HCT116 (cell line): Measurements from ENCODE around the gene MAP3K6. TPM values are rescaled to one million over a fixed set of nuclear protein-coding genes. Genes with fewer than 3 reads are reported as not detected.

Source experiments
- ATAC-seq: fragments of 200-7000 bp; cut with Tn5 transposase; 2 replicates; pipeline ENCODE4 v1.9.1; 2020; ENCODE audit warnings: mild to moderate bottlenecking, moderate library complexity
- BruUV-seq: library from RNA; stranded (reverse); fragments of 400-500 nt; replicated peaks from 2 replicates; lab custom pipeline; 2021; lab: Mats Ljungman, UMichigan
- CTCF ChIA-PET: fragments of 300-600 bp; sonication (Branson Sonifier 250); formaldehyde crosslinking; loops from one replicate; lab custom pipeline; 2021; ENCODE audit warnings: antibody characterized with exemption; lab: Charles Lee
- POLR2A ChIA-PET: fragments of 300-600, 350-600 bp; sonication (Branson Sonifier 250); formaldehyde crosslinking; loops from one replicate; lab custom pipeline; 2021; ENCODE audit warnings: antibody characterized with exemption; lab: Charles Lee
- RAD21 ChIA-PET, 2 experiments: fragments of 300-600 bp; sonication (Branson Sonifier 250); formaldehyde crosslinking; loops; one replicate each; lab custom pipeline; 2023; ENCODE audit warnings: low total read pairs in 2 of 2; ENCODE audit not compliant: uncharacterized antibody in 2 of 2, unreplicated experiment in 2 of 2, low non-redundant PET in 1 of 2; lab: Charles Lee
- DNase-seq: peaks from one replicate; pipeline ENCODE4 v3.0.0-alpha.2; 2010; ENCODE audit warnings: low read depth, low spot score
- H2AFZ ChIP-seq: fragments of 200-600 bp; shearing (Covaris generic), sonication (generic); 2 replicates; pipeline ENCODE4 v1.6.1; 2017; ENCODE audit warnings: low read depth, mixed run types, mixed read lengths, antibody characterized with exemption, low read length; ENCODE audit not compliant: poor library complexity, severe bottlenecking
- H3K27ac ChIP-seq: 2 replicates; pipeline ENCODE4 v1.5.1; 2012; ENCODE audit warnings: low read depth, low read length
- H3K27me3 ChIP-seq: fragments of 200-600 bp; sonication (generic); 2 replicates; pipeline ENCODE4 v1.6.1; 2016; ENCODE audit warnings: mixed run types, low read length, mixed read lengths; ENCODE audit not compliant: insufficient read depth
- H3K36me3 ChIP-seq, 2 experiments: fragments of 200-500 bp in 1 of 2; fragments of 200-600 bp in 1 of 2; sonication (Bioruptor generic) in 1 of 2; sonication (generic) in 1 of 2; 2 replicates each; pipeline versions ENCODE4 v1.5.1 to v1.6.1; 2014 to 2016; ENCODE audit warnings: low read length in 2 of 2, inconsistent platforms in 1 of 2, mixed read lengths in 1 of 2, mixed run types in 1 of 2; ENCODE audit not compliant: insufficient read depth in 2 of 2, control insufficient read depth in 1 of 2
- H3K4me1 ChIP-seq, 2 experiments: fragments of 200-600 bp in 1 of 2; sonication (generic) in 1 of 2; 2 replicates each; pipeline versions ENCODE4 v1.5.1 to v1.6.1; 2012 to 2017; ENCODE audit warnings: low read length in 2 of 2, inconsistent platforms in 1 of 2, mild to moderate bottlenecking in 1 of 2, mixed read lengths in 1 of 2, mixed run types in 1 of 2, moderate library complexity in 1 of 2; ENCODE audit not compliant: insufficient read depth in 2 of 2, control insufficient read depth in 1 of 2
- H3K4me2 ChIP-seq: fragments of 200-600 bp; sonication (generic); 2 replicates; pipeline ENCODE4 v1.6.1; 2017; ENCODE audit warnings: mixed run types, low read length, mixed read lengths
- H3K4me3 ChIP-seq, 2 experiments: fragments of 200-600 bp in 1 of 2; sonication (generic) in 1 of 2; replicated peaks in 1 of 2; 2 replicates each; pipeline ENCODE4 v1.5.1; 2011 to 2016; ENCODE audit warnings: low read length in 2 of 2, control low read depth in 1 of 2, low read depth in 1 of 2, mild to moderate bottlenecking in 1 of 2, mixed read lengths in 1 of 2, mixed run types in 1 of 2
- H3K79me2 ChIP-seq: fragments of 200-600 bp; sonication (generic); 2 replicates; pipeline ENCODE4 v1.6.1; 2017; ENCODE audit warnings: mild to moderate bottlenecking, mixed run types, low read length, moderate library complexity, mixed read lengths; ENCODE audit not compliant: insufficient read depth
- H3K9ac ChIP-seq: fragments of 200-600 bp; sonication (generic); 2 replicates; pipeline ENCODE4 v1.6.1; 2016; ENCODE audit warnings: low read length, mixed read lengths
- H3K9me2 ChIP-seq: fragments of 200-600 bp; sonication (generic), shearing (Covaris generic); 2 replicates; pipeline ENCODE4 v1.6.1; 2017; ENCODE audit warnings: mixed run types, mild to moderate bottlenecking, moderate library complexity; ENCODE audit not compliant: insufficient read depth
- H3K9me3 ChIP-seq, 2 experiments: fragments of 200-500 bp in 1 of 2; fragments of 200-600 bp in 1 of 2; sonication (Bioruptor generic) in 1 of 2; sonication (generic) in 1 of 2; 2 replicates each; pipeline ENCODE4 v1.6.1; 2014 to 2017; ENCODE audit warnings: low read length in 2 of 2, mixed read lengths in 2 of 2, inconsistent platforms in 1 of 2, low read depth in 1 of 2, mild to moderate bottlenecking in 1 of 2, mixed run types in 1 of 2, moderate library complexity in 1 of 2; ENCODE audit not compliant: control insufficient read depth in 1 of 2, insufficient read depth in 1 of 2
- H4K20me1 ChIP-seq: fragments of 200-600 bp; sonication (generic), shearing (Covaris generic); 2 replicates; pipeline ENCODE4 v1.6.1; 2017; ENCODE audit warnings: mixed run types, mild to moderate bottlenecking, moderate library complexity; ENCODE audit not compliant: insufficient read depth
- CBX3 ChIP-seq: IDR thresholded peaks from 2 replicates; pipeline ENCODE4 v1.6.1; 2012; ENCODE audit warnings: low read depth
- CEBPB ChIP-seq: IDR thresholded peaks from 2 replicates; pipeline ENCODE4 v1.6.1; 2012; ENCODE audit warnings: low read depth
- CTCF ChIP-seq, 3 experiments: fragments of 200-600 bp in 1 of 3; sonication (generic) in 1 of 3; IDR thresholded peaks in 2 of 3; conservative IDR thresholded peaks in 1 of 3; 2 replicates each; pipeline ENCODE4 v1.5.1; 2012 to 2017; ENCODE audit warnings: low read depth in 2 of 3, low read length in 2 of 3, antibody characterized with exemption in 1 of 3, borderline replicate concordance in 1 of 3, control low read depth in 1 of 3, mild to moderate bottlenecking in 1 of 3, mixed read lengths in 1 of 3, mixed run types in 1 of 3, moderate library complexity in 1 of 3; ENCODE audit not compliant: insufficient read depth in 1 of 3
- EGR1 ChIP-seq: IDR thresholded peaks from 2 replicates; pipeline ENCODE4 v1.6.1; 2012; ENCODE audit warnings: low read depth
- EZH2phosphoT487 ChIP-seq: fragments of 200-600 bp; IDR thresholded peaks from 2 replicates; pipeline ENCODE4 v1.6.1; 2018; ENCODE audit warnings: antibody characterized with exemption, borderline replicate concordance
- POLR2A ChIP-seq: IDR thresholded peaks from 2 replicates; pipeline ENCODE4 v1.7.0; 2011; ENCODE audit warnings: borderline replicate concordance; ENCODE audit not compliant: insufficient read depth, insufficient read length; ENCODE audit errors: extremely low read depth
- SIN3A ChIP-seq: IDR thresholded peaks from 2 replicates; pipeline ENCODE4 v1.6.1; 2012; ENCODE audit warnings: low read depth
- SP1 ChIP-seq: IDR thresholded peaks from 2 replicates; pipeline ENCODE4 v1.6.1; 2012; ENCODE audit warnings: low read depth
- YY1 ChIP-seq: IDR thresholded peaks from 2 replicates; pipeline ENCODE4 v1.6.1; 2011; ENCODE audit warnings: low read length, low read depth, moderate library complexity, mild to moderate bottlenecking; ENCODE audit not compliant: insufficient replicate concordance; ENCODE audit errors: extremely low read depth
- ZNF274 ChIP-seq: fragments of 200-500 bp; sonication (Bioruptor generic); IDR thresholded peaks from 2 replicates; pipeline ENCODE4 v1.6.1; 2014; ENCODE audit warnings: mild to moderate bottlenecking, low read depth, low read length, inconsistent platforms
- intact Hi-C: fragments of 100-400 bp; cut with micrococcal nuclease; formaldehyde crosslinking; loops from 2 replicates; pipeline ENCODE4 v1.10.0; 2022
- total RNA-seq: library from RNA; stranded (reverse); gene quantifications from one replicate; pipeline ENCODE4 v1.2.1, GENCODE V29; 2021; ENCODE audit not compliant: unreplicated experiment
- TF ChIP-seq, protein P1 (sequence below): IDR thresholded peaks from 2 replicates; pipeline ENCODE4 v1.6.1; 2012
- TF ChIP-seq, protein P2 (sequence below): IDR thresholded peaks from 2 replicates; pipeline ENCODE4 v1.6.1; 2012; ENCODE audit warnings: low read depth

The MAP3K6 gene
- total RNA-seq, 1 experiment from 2014 or later = 30.2 TPM

GRCh38 chr1:27330786-27331185, 36.0 kb downstream of the MAP3K6 start:
- peaks cover 24 to 43% of the 10 kb centered on the region in 2 experiments for H3K36me3 ChIP-seq
- no peak overlapping the region for H2AFZ ChIP-seq
- no peak overlapping the region for H3K4me2 ChIP-seq
- H3K79me2 ChIP-seq = peaks cover 50% of the 10 kb centered on the region
- ATAC-seq = no peak
- no peaks in the 10 kb centered on the region for H3K9me2 ChIP-seq
- H3K27me3 ChIP-seq = no peaks in the 10 kb centered on the region
- ChIA-PET CTCF (interaction anchor here (0.9 kb wide), 1 partner anchor 65 kb away, joined by 3 read pairs; no protein-coding TSS in a partner anchor), POLR2A (no interaction called here), RAD21 (no interaction called here)
- H3K4me1 ChIP-seq = no peaks in the 10 kb centered on the region
- intact Hi-C loops = no loop called here
- no peak overlapping the region for H3K9ac ChIP-seq
- BruUV-seq = no TSS peak
- no peaks in the 10 kb centered on the region for H4K20me1 ChIP-seq
- H3K27ac ChIP-seq = no peak overlapping the region; the same call in 1 of the 2 replicates
- no peaks in the 10 kb centered on the region for H3K9me3 ChIP-seq
- TF ChIP-seq CEBPB = no peak
- TF ChIP-seq POLR2A = no peak
- no peak for TF ChIP-seq ZNF274
- no peak for TF ChIP-seq CTCF (IDR thresholded peaks at IDR 0.05 in 2 of 3, conservative IDR thresholded peaks at IDR 0.05 in 1 of 3; ENCODE audit: borderline replicate concordance in 1 of 3, insufficient read depth in 1 of 3, low read depth in 2 of 3, low read length in 2 of 3)
- TF ChIP-seq, protein P1, sequence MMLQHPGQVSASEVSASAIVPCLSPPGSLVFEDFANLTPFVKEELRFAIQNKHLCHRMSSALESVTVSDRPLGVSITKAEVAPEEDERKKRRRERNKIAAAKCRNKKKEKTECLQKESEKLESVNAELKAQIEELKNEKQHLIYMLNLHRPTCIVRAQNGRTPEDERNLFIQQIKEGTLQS = no peak
- no peak for TF ChIP-seq SIN3A
- no peak for TF ChIP-seq YY1
- no peak for TF ChIP-seq CBX3
- TF ChIP-seq SP1 = no peak
- no peak for TF ChIP-seq EGR1
- TF ChIP-seq, protein P2, sequence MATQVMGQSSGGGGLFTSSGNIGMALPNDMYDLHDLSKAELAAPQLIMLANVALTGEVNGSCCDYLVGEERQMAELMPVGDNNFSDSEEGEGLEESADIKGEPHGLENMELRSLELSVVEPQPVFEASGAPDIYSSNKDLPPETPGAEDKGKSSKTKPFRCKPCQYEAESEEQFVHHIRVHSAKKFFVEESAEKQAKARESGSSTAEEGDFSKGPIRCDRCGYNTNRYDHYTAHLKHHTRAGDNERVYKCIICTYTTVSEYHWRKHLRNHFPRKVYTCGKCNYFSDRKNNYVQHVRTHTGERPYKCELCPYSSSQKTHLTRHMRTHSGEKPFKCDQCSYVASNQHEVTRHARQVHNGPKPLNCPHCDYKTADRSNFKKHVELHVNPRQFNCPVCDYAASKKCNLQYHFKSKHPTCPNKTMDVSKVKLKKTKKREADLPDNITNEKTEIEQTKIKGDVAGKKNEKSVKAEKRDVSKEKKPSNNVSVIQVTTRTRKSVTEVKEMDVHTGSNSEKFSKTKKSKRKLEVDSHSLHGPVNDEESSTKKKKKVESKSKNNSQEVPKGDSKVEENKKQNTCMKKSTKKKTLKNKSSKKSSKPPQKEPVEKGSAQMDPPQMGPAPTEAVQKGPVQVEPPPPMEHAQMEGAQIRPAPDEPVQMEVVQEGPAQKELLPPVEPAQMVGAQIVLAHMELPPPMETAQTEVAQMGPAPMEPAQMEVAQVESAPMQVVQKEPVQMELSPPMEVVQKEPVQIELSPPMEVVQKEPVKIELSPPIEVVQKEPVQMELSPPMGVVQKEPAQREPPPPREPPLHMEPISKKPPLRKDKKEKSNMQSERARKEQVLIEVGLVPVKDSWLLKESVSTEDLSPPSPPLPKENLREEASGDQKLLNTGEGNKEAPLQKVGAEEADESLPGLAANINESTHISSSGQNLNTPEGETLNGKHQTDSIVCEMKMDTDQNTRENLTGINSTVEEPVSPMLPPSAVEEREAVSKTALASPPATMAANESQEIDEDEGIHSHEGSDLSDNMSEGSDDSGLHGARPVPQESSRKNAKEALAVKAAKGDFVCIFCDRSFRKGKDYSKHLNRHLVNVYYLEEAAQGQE = no peak
- no peak for TF ChIP-seq EZH2phosphoT487
- no peak for DNase-seq
- H3K4me3 ChIP-seq = no peak overlapping the region
